HL-60 (cell line): Measurements from ENCODE around the gene CKAP5.

Experiments
- DNase-seq, 2 experiments: peaks; one replicate each; pipeline ENCODE4 v3.0.0-alpha.2; 2010 to 2020; ENCODE audit warnings: low read depth in 1 of 2, low spot score in 1 of 2
- H3K27ac ChIP-seq: fragments of 250-450 bp; sonication (Bioruptor Pico); replicated peaks from 2 replicates; pipeline ENCODE4 v1.5.1; 2020; ENCODE audit warnings: mild to moderate bottlenecking, moderate library complexity
- H3K27me3 ChIP-seq: fragments of 250-450 bp; sonication (Bioruptor Pico); 2 replicates; pipeline ENCODE4 v1.5.1; 2021; ENCODE audit warnings: mild to moderate bottlenecking, moderate library complexity; ENCODE audit not compliant: insufficient read depth, poor library complexity, severe bottlenecking
- H3K4me3 ChIP-seq: replicated peaks from 2 replicates; pipeline ENCODE4 v1.5.1; 2011; ENCODE audit warnings: mild to moderate bottlenecking, control low read depth, low read length; ENCODE audit not compliant: insufficient read depth
- CTCF ChIP-seq: IDR thresholded peaks from one replicate; pipeline ENCODE4 v1.5.1; 2011; ENCODE audit warnings: low read length, control low read depth, inconsistent platforms; ENCODE audit not compliant: insufficient read depth
- GABPA ChIP-seq: IDR thresholded peaks from 2 replicates; pipeline ENCODE4 v1.6.1; 2012; ENCODE audit warnings: low read depth
- POLR2AphosphoS5 ChIP-seq: IDR thresholded peaks from 2 replicates; pipeline ENCODE4 v1.6.1; 2012; ENCODE audit warnings: low read depth
- REST ChIP-seq: IDR thresholded peaks from 2 replicates; pipeline ENCODE4 v1.6.1; 2012; ENCODE audit warnings: low read depth; ENCODE audit not compliant: insufficient replicate concordance
- SPI1 ChIP-seq: IDR thresholded peaks from 2 replicates; pipeline ENCODE4 v1.6.1; 2012; ENCODE audit warnings: low read depth, mild to moderate bottlenecking, borderline replicate concordance

CKAP5 gene

GRCh38 chr11:46892838-46893237, 46.8 kb upstream of the CKAP5 start:
- DNase-seq, result no peak
- Histone ChIP-seq H3K27me3 (no peaks in the 10 kb centered on the region), H3K27ac (no peak overlapping the region), H3K4me3 (no peak overlapping the region)
- TF ChIP-seq POLR2AphosphoS5 (no peak), CTCF (no peak), SPI1 (no peak), GABPA (no peak), REST (no peak)

- TF ChIP-seq REST (no peak), POLR2AphosphoS5 (no peak), GABPA (no peak), CTCF (no peak), SPI1 (no peak)
- Histone ChIP-seq H3K27ac (no peak overlapping the region), H3K4me3 (no peak overlapping the region), H3K27me3 (no peaks in the 10 kb centered on the region)
- DNase-seq, result no peak
These were observed 46.0 kb upstream of the CKAP5 start for GRCh38 chr11:46892109-46892508.

- no peak overlapping the region for H3K27ac ChIP-seq
- no peak overlapping the region for H3K4me3 ChIP-seq
- DNase-seq, result no peak
- no peak for TF ChIP-seq POLR2AphosphoS5
- no peak for TF ChIP-seq REST
- no peak for TF ChIP-seq CTCF
- TF ChIP-seq GABPA, result no peak
- no peak for TF ChIP-seq SPI1
- H3K27me3 ChIP-seq, result no peaks in the 10 kb centered on the region
These were observed 44.6 kb upstream of the CKAP5 start for GRCh38 chr11:46890665-46891064.
